Esophagus squamous epithelium (tissue), 4 donors: Measurements from ENCODE around the gene SLA2.

ENCODE experiments used
- POLR2A ChIP-seq, 4 donors: fragments of 450-650 bp; IDR thresholded peaks; one replicate each; pipeline ENCODE4 v1.6.1; 2017; ENCODE audit warnings: antibody characterized with exemption in 4 of 4, mild to moderate bottlenecking in 4 of 4, moderate library complexity in 3 of 4
- TF ChIP-seq, protein P1 (sequence below), 6 experiments: fragments of 450-650 bp in 4 of 6; fragments of 200-600 bp in 2 of 6; sonication (generic) in 2 of 6; IDR thresholded peaks; one replicate each; pipeline ENCODE4 v1.5.1; 2016 to 2019; ENCODE audit warnings: antibody characterized with exemption in 6 of 6, mild to moderate bottlenecking in 4 of 6, moderate library complexity in 4 of 6

GRCh38 chr20:36666181-36666740, 20.3 kb upstream of the SLA2 start:
- TF ChIP-seq POLR2A (IDR thresholded peaks at IDR 0.05) = no peak
- TF ChIP-seq, protein P1, sequence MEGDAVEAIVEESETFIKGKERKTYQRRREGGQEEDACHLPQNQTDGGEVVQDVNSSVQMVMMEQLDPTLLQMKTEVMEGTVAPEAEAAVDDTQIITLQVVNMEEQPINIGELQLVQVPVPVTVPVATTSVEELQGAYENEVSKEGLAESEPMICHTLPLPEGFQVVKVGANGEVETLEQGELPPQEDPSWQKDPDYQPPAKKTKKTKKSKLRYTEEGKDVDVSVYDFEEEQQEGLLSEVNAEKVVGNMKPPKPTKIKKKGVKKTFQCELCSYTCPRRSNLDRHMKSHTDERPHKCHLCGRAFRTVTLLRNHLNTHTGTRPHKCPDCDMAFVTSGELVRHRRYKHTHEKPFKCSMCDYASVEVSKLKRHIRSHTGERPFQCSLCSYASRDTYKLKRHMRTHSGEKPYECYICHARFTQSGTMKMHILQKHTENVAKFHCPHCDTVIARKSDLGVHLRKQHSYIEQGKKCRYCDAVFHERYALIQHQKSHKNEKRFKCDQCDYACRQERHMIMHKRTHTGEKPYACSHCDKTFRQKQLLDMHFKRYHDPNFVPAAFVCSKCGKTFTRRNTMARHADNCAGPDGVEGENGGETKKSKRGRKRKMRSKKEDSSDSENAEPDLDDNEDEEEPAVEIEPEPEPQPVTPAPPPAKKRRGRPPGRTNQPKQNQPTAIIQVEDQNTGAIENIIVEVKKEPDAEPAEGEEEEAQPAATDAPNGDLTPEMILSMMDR (IDR thresholded peaks at IDR 0.05) = peak in 3 of 6 experiments; percentile 6 to 45 (median 30)
